ENCODE results near the gene TMEM37.

DNA sequence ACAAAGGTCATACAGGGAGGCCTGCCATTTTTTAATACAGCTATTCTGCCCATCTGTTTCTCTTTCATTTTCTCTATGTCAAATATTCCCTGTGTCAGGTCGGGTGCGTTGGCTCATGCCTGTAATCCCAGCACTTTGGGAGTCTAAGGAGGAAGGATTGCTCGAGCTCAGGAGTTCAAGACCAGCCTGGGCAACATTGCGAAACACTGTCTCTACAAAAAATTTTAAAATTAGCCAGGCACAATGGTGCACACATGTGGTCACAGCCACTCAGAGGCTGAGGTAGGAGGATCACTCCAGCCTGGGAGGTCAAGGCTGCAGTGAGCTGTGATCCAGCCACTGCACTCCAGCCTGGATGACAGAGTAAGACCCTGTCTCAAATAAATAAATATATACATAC, 34.7 kb downstream of the TMEM37 start:
- TF ChIP-seq, protein P1, sequence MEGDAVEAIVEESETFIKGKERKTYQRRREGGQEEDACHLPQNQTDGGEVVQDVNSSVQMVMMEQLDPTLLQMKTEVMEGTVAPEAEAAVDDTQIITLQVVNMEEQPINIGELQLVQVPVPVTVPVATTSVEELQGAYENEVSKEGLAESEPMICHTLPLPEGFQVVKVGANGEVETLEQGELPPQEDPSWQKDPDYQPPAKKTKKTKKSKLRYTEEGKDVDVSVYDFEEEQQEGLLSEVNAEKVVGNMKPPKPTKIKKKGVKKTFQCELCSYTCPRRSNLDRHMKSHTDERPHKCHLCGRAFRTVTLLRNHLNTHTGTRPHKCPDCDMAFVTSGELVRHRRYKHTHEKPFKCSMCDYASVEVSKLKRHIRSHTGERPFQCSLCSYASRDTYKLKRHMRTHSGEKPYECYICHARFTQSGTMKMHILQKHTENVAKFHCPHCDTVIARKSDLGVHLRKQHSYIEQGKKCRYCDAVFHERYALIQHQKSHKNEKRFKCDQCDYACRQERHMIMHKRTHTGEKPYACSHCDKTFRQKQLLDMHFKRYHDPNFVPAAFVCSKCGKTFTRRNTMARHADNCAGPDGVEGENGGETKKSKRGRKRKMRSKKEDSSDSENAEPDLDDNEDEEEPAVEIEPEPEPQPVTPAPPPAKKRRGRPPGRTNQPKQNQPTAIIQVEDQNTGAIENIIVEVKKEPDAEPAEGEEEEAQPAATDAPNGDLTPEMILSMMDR (IDR thresholded peaks at IDR 0.05; ENCODE audit: borderline replicate concordance, extremely low read depth, low read length, poor library complexity, severe bottlenecking), result no peak
- no peak for TF ChIP-seq EZH2 (IDR thresholded peaks at IDR 0.05; ENCODE audit: borderline replicate concordance, low read depth, low read length, severe bottlenecking)

Data from DND-41 (cell line).